GM19023 (cell line): ENCODE data around the gene FMNL2.
A peak's percentile ranks its signal among the peaks of the same experiment; 100 is the strongest.

Experiments
- ATAC-seq: cut with Tn5 transposase; IDR thresholded peaks from one replicate; pipeline ENCODE4 v1.9.1; 2021; ENCODE audit warnings: mild to moderate bottlenecking, moderate library complexity; ENCODE audit not compliant: unreplicated experiment

Gene FMNL2

GRCh38 chr2:152569186-152569585 is 234.2 kb downstream of the FMNL2 start:
- no peak for ATAC-seq

GRCh38 chr2:152571048-152571766 is 236.2 kb downstream of the FMNL2 start:
- no peak for ATAC-seq

GRCh38 chr2:152572031-152572430 is 237.1 kb downstream of the FMNL2 start:
- no peak for ATAC-seq

GRCh38 chr2:152573168-152573567 is 238.2 kb downstream of the FMNL2 start:
- ATAC-seq = peak; percentile 86

- ATAC-seq = no peak
These were observed 242.6 kb downstream of the FMNL2 start for GRCh38 chr2:152577579-152577978.

GRCh38 chr2:152578573-152578972 is 243.6 kb downstream of the FMNL2 start:
- no peak for ATAC-seq

GRCh38 chr2:152580714-152581113 is 245.7 kb downstream of the FMNL2 start:
- ATAC-seq = no peak

- ATAC-seq = no peak
These were observed 246.4 kb downstream of the FMNL2 start for GRCh38 chr2:152581360-152581759.

GRCh38 chr2:152582081-152582480 is 247.1 kb downstream of the FMNL2 start:
- ATAC-seq = no peak

- ATAC-seq = no peak
These were observed 248.7 kb downstream of the FMNL2 start for GRCh38 chr2:152583512-152584229.

GRCh38 chr2:152584301-152584700 is 249.3 kb downstream of the FMNL2 start:
- ATAC-seq = no peak

GRCh38 chr2:152585830-152586484 is 251.0 kb downstream of the FMNL2 start:
- no peak for ATAC-seq

GRCh38 chr2:152587187-152587947 is 252.4 kb downstream of the FMNL2 start:
- ATAC-seq = no peak

- ATAC-seq = no peak
These were observed 254.0 kb downstream of the FMNL2 start for GRCh38 chr2:152588998-152589397.

- peak; percentile 79 for ATAC-seq
These were observed 259.2 kb downstream of the FMNL2 start for GRCh38 chr2:152594022-152594766.

- no peak for ATAC-seq
These were observed 259.8 kb downstream of the FMNL2 start for GRCh38 chr2:152594792-152595191.

- no peak for ATAC-seq
These were observed 264.2 kb downstream of the FMNL2 start for GRCh38 chr2:152598975-152599759.

- ATAC-seq = no peak
These were observed 265.2 kb downstream of the FMNL2 start for GRCh38 chr2:152600051-152600657.

- ATAC-seq = no peak
These were observed 265.7 kb downstream of the FMNL2 start for GRCh38 chr2:152600697-152601096.
